Brain microvascular endothelial cell (primary cell): ENCODE measurements around the gene KIAA1217.

ENCODE experiments used
- DNase-seq: peaks from one replicate; pipeline ENCODE4 v3.0.0-alpha.2; 2020
- H3K27ac ChIP-seq: fragments of 250-450 bp; sonication (Bioruptor Pico); 2 replicates; pipeline ENCODE4 v1.5.1; 2020; ENCODE audit warnings: mild to moderate bottlenecking, moderate library complexity
- H3K27me3 ChIP-seq: fragments of 250-450 bp; sonication (Bioruptor Pico); replicated peaks from 2 replicates; pipeline ENCODE4 v1.5.1; 2020; ENCODE audit warnings: mild to moderate bottlenecking
- H3K36me3 ChIP-seq: fragments of 250-450 bp; sonication (Bioruptor Pico); replicated peaks from 2 replicates; pipeline ENCODE4 v1.5.1; 2020; ENCODE audit warnings: mild to moderate bottlenecking
- H3K4me3 ChIP-seq: 2 replicates; pipeline ENCODE4 v1.5.1; 2011; ENCODE audit warnings: low read depth, mild to moderate bottlenecking, control low read depth, low read length, moderate library complexity
- CTCF ChIP-seq: IDR thresholded peaks from 2 replicates; pipeline ENCODE4 v1.5.1; 2011; ENCODE audit warnings: low read depth, mild to moderate bottlenecking, moderate library complexity, low read length, control low read depth, inconsistent platforms; ENCODE audit errors: missing control alignments
- in situ Hi-C: cut with HindIII; loops from 2 replicates; pipeline ENCODE4 v1.10.0; 2017; ENCODE audit warnings: low sequenced_read_pairs, low pct_ligation_motif_present

The KIAA1217 gene

GRCh38 chr10:24306507-24306875 lies 97.6 kb downstream of the KIAA1217 start:
- H3K27me3 ChIP-seq: no peaks in the 10 kb centered on the region
- in situ Hi-C loops: no loop called here
- DNase-seq: peak; percentile 35
- no peak for TF ChIP-seq CTCF
- no peak overlapping the region for H3K4me3 ChIP-seq
- no peaks in the 10 kb centered on the region for H3K36me3 ChIP-seq
- H3K27ac ChIP-seq: peak overlapping the region; percentile 0

GRCh38 chr10:24307116-24307515 lies 98.2 kb downstream of the KIAA1217 start:
- Histone ChIP-seq H3K27me3 (no peaks in the 10 kb centered on the region), H3K36me3 (no peaks in the 10 kb centered on the region), H3K27ac (no peak overlapping the region), H3K4me3 (no peak overlapping the region)
- TF ChIP-seq CTCF: no peak
- in situ Hi-C loops: no loop called here
- no peak for DNase-seq

GRCh38 chr10:24307696-24308485 lies 99.0 kb downstream of the KIAA1217 start:
- in situ Hi-C loops: no loop called here
- Histone ChIP-seq H3K36me3 (no peaks in the 10 kb centered on the region), H3K27me3 (no peaks in the 10 kb centered on the region), H3K4me3 (no peak overlapping the region), H3K27ac (no peak overlapping the region)
- no peak for TF ChIP-seq CTCF
- no peak for DNase-seq

GRCh38 chr10:24310104-24310503 lies 101.2 kb downstream of the KIAA1217 start:
- in situ Hi-C loops: no loop called here
- Histone ChIP-seq H3K4me3 (no peak overlapping the region), H3K27me3 (no peaks in the 10 kb centered on the region), H3K36me3 (no peaks in the 10 kb centered on the region), H3K27ac (no peak overlapping the region)
- no peak for DNase-seq
- TF ChIP-seq CTCF: no peak

GRCh38 chr10:24311888-24312287 lies 103.0 kb downstream of the KIAA1217 start:
- TF ChIP-seq CTCF: no peak
- Histone ChIP-seq H3K36me3 (no peaks in the 10 kb centered on the region), H3K4me3 (no peak overlapping the region), H3K27ac (no peak overlapping the region), H3K27me3 (no peaks in the 10 kb centered on the region)
- in situ Hi-C loops: no loop called here
- no peak for DNase-seq

GRCh38 chr10:24313283-24313682 lies 104.3 kb downstream of the KIAA1217 start:
- TF ChIP-seq CTCF: no peak
- H3K27me3 ChIP-seq: no peaks in the 10 kb centered on the region
- no peak overlapping the region for H3K4me3 ChIP-seq
- no peaks in the 10 kb centered on the region for H3K36me3 ChIP-seq
- H3K27ac ChIP-seq: no peak overlapping the region
- in situ Hi-C loops: no loop called here
- no peak for DNase-seq
